LNCAP (cell line): ENCODE results near the gene IGSF3.

Experiments
- CTCF ChIP-seq: fragments of 450-650 bp; IDR thresholded peaks from 2 replicates; pipeline ENCODE4 v1.5.1; 2017; ENCODE audit warnings: mild to moderate bottlenecking

Gene IGSF3

GRCh38 chr1:116560704-116561490 is 106.6 kb downstream of the IGSF3 start:
- TF ChIP-seq CTCF = no peak

GRCh38 chr1:116559304-116559761 is 108.2 kb downstream of the IGSF3 start:
- TF ChIP-seq CTCF = no peak

- TF ChIP-seq CTCF = no peak
These were observed 109.0 kb downstream of the IGSF3 start for GRCh38 chr1:116558571-116558970.

- TF ChIP-seq CTCF = no peak
These were observed 109.4 kb downstream of the IGSF3 start for GRCh38 chr1:116558140-116558549.

- TF ChIP-seq CTCF = no peak
These were observed 110.1 kb downstream of the IGSF3 start for GRCh38 chr1:116557323-116557878.

- no peak for TF ChIP-seq CTCF
These were observed 111.1 kb downstream of the IGSF3 start for GRCh38 chr1:116556289-116557006.

GRCh38 chr1:116554924-116555323 is 112.6 kb downstream of the IGSF3 start:
- no peak for TF ChIP-seq CTCF
